CD4-positive, alpha-beta T cell treated with Interleukin-1 beta for 1 hour (primary cell): Measurements from ENCODE around the gene MEFV.
A peak's percentile ranks its signal among the peaks of the same experiment; 100 is the strongest.

Experiments used
- DNase-seq, 2 donors: peaks; one replicate each; pipeline ENCODE4 v3.0.0-alpha.2; 2020 to 2022

Gene MEFV

DNA sequence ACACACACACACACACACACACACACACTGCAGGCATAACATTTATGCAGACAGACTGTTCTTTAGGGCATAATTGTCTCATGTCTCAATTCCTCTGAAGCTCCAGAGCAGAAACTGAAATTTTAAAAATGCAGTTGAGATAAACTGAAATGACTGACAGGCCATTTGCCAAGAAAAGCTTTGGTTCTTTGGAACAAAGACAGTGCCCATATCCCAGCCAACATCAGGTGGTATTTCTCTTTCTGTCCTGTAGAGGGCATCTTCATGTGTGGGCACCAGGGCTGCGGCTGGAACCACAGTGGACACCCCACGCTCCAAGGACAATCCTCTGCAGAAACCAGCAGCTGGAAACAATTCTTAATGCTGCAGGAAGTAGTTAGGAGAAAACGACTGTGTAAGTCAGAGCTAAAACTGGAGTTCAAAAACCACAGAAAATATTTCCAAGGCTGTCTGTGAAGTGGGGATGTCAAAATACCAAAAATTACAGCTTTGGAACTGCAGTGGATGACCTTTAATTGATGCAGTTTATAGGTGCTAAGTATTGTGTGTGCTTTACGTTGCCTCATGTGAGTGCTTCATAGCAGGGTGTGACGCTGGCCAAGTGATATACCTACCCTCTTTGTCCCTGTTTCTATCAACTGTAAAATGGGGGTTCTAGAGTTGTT, 10.6 kb upstream of the MEFV start:
- DNase-seq, result peak in 1 of 2 donors; percentile 33

DNA sequence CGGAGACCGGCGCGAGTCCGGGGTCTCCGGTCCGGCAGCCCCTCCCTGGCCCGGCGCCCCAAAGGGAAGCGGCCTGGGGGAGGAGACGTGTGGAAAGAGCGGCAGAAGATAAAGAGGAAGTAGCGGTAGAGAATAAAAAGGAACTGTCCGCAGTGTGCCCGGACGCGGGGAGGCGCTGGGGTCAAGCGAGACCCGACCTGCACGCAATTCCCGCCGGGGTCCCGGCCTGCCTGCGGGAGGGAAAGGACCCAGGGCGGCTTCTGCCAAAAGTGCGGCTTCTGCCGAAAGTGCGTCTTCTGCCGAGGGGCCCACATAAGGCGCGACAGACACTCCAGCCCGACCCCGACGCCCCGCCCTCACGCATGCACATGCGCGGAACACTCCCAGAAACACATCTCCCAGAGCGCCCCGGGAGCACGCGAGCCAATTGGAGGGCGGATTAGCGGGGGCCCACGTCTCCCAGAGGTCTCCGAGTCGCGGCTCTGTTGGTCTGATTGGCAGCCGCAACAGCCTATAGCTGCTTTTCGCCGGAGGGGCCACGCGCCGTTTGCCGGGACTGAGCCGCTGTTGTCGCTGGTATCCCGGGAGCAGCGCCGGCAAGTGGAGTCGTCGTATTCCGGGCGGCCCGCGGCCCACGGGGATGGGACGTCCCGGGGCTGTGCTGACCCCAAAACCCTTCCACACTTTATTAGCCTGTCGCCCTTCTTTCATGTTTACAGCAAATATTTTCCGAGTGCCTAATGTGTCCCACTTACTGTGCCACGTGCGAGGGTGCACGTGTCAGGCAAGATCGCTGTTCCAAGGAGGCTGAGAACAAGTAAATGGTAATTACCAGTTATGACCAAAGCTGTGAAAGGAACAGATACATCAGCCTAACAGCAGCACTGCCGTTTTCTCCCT, 8.0 kb upstream of the MEFV start:
- peak; percentile 97 to 98 for DNase-seq

DNA sequence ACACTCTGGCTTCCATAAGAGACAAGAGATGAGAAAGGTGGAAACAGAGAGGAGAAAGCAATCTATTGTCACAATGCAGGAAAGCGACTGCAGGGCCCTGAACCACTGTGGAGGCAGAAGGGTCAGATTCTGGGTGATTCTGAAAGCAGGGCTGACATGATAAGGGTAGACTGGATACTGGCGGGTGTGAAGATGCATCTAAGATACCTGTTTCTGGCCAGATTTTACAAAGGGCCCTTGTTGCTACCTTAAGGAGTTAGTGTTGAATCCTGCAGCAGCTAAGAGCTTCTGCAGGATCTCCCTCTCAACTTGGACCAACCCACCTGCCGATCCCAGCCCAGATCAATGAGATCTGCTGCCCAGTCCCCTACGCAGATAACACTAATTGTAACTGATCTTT, 6.1 kb upstream of the MEFV start:
- no peak for DNase-seq

DNA sequence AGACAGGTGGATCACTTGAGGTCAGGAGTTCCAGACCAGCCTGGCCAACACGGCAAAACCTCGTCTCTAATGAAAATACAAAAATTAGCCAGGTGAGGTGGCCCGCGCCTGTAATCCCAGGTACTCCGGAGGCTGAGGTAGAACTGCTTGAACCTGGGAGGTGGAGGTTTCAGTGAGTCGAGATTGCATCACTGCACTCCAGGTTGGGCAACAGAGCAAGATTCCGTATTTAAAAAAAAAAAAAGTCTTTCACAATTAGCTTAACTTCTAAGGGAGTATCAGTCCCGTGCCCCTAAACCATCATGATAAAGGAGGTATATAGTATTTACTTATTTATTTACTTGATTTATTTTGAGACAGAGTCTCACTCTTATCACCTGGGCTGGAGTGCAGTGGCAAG, 3.4 kb upstream of the MEFV start:
- DNase-seq, result no peak

DNA sequence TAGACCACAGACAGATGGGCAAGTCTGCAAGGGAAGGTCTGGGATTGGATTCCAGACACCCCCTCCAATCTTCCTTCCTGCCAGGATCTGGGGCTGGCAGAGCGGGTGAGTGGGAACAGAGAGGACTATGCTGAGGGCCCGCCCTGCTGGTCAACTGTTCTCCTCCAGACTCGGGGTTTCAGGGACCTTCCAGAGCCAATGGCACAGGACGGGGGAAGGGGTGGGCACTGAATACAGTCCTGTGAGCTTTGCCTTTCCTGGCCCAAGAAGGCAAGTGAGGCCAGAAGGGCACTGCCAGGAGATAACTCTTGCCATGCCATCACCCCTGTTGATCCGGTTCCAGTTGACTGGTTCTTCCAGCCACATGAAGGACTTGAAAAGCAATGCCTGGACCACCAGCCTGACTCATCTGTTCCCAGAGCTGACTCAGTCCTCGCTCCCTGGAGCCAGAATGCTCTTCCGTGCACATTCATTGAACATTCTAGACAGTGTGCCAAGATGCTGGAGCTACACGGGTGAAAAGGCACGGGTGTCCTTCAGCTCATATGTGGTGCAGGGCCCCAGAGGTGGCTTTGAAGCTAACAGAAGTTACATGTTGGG, 533 bp upstream of the MEFV start:
- no peak for DNase-seq

DNA sequence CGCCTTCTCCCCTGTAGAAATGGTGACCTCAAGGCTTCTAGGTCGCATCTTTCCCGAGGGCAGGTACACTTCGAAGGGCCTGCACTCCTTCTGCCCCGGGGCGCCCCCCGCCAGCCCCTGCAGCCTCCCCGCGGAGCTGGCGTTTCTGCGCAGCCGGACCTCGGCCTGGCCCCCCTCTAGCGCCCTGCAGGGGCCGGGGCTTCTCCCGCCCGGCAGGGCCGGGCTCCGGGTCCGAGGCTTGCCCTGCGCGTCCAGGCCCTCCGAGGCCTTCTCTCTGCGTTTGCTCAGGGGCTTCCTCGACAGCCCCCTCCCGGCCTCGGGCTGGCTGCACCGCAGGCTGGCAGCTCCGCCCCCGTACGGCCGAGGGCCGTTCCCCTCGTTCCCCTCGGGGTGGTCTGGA, 2.1 kb downstream of the MEFV start:
- DNase-seq, result no peak

DNA sequence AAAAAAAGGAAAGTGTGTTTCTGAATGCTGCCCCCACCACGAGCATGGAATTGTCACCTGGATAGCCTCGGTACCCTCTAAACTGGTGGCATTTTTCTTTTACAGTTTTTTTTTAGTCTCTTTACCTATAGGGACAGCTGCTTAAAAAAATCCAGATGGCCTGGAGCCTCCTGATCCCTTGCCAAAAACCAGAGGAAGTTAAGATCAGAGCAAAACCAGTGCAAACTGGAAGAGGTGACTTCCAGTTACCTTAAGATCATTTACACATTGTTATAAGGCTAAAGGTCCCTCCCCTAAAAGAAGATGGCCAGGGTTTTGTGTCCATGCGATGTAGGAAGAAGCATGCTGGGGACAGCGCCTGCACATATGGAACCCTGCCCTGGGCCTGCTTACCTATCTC, 3.5 kb downstream of the MEFV start:
- no peak for DNase-seq

DNA sequence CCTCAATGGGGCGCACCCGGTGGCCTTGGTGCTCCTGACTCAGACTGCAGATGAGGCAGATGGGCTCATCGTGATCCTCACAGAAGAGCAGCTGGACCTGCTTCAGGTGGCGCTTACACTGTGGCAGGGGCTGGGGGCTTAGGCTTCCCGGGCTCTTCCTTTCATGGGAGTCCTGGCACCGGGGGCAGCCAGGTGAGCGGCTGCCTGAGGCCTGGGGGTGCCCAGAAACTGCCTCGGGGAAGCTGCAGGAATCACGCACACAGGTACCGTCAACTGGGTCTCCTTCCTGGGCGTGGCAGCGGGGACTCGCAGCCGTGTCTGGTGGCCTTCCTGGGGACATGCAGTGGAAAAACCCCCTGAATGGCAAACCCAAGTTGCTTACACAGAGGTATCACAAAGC, 7.0 kb downstream of the MEFV start:
- DNase-seq, result no peak

DNA sequence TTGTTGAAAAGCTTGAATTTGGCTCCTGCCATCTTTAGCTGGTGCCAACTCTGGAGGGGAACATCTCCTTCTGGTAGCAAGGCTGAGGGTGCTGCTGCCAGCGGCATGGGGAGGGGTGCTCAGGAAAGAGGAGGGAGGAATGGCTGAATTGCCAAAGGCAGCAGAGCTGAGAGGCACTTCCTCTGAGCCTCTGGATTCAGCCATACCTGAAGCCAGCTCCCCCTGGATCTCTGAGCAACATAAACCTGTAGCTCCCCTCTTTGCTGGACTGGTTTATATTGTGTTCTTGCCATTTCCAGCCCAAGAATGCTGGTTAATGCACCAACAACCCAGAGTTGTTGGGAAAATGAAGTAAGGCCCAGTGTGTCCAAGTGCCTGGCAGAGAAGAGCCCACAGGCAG, 7.4 kb downstream of the MEFV start:
- no peak for DNase-seq

DNA sequence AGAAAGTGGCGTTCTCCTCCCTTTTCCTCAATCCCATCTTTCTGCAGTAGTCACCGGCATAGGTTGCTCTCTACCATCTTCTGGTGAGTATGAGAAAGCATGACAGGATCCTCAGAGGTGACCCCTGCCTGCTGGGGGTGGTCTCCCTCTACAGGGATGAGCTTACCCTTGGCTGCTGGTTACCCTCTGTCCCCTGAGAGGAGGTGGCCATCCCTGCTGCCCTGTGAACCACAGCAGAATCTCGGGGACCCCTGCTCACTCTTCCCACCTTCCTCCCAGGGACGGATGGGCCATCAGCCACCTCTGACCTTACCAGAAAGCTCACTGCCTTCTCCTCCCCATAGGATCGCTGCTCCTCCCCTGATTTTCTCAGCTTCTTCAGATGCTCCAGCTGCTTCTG, 7.8 kb downstream of the MEFV start:
- DNase-seq, result no peak

DNA sequence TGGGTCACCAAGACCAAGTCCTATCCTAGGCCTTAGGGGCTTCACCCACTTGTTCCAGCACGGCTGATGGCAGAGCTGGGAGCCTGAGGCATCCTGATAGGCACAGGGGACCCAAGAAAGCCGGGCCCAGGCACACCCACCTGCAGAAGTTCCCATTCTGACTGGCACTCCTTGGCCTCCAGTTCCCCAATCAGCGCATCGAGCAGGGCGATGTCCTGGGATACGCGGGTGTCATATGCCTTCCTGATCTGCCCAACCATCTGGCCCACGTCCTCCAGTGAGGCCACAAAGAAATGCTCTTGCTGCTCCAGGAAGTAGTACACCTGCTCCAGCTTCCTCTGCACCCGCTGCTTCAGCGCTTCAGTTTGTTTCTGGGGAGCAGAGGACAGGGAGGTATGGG, 9.6 kb downstream of the MEFV start:
- no peak for DNase-seq

DNA sequence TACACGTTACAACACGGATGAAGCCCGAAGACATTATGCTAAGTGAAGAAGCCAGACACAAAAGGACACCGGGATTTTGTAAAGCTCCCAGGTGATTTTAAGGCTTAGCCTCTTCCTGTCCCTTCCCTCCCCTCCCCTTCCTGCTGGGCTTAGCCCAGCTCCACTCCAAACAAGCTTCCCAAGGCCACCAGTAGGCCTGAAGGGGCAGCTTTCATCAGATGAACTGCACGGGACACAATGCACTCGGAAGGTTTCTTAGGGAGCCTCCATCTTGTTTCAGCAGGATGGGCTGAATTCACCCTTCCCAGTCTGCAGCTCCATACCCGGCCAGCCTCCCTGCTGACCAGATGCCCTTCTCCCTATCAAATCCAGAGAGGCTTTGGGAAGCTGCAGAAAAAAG, 10.4 kb downstream of the MEFV start:
- no peak for DNase-seq

DNA sequence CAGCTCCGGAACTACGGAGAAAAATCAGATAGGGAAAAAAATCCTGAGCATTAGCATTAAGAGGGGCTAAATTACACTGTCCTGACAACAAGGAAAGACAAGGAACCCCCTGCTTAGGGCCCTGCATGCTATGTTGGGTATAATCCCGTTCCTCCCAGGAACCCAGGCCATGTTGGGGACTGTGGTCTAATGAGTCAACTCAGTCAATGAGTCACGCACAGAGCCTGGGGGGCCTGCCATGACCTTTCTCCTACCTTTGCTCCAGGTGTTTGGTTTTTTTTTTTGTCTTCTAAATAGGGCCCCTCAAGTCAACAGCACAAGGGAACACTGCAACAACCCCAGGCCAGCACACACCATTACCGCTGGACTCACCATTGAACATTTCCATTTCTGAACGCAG, 12.6 kb downstream of the MEFV start:
- DNase-seq, result no peak

DNA sequence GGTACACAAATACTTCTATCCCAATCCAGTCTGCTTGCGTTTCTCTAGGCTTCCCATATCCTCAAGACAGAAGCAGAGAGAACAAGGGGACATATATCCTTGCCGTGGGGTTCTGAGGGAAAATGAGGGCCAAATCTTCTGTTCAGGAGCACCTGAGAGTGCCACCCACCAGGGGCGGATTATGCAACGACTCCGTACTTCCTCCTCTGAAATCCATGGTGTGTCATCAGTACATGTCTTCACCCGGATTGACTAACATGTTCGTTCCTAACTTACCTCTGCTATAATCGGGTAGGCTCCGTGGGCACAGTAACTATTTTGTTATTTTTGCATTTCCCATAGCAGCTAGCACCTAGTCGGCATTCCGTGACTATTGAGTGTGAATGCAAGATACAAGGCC, 13.7 kb downstream of the MEFV start:
- DNase-seq, result peak in 1 of 2 donors; percentile 21

DNA sequence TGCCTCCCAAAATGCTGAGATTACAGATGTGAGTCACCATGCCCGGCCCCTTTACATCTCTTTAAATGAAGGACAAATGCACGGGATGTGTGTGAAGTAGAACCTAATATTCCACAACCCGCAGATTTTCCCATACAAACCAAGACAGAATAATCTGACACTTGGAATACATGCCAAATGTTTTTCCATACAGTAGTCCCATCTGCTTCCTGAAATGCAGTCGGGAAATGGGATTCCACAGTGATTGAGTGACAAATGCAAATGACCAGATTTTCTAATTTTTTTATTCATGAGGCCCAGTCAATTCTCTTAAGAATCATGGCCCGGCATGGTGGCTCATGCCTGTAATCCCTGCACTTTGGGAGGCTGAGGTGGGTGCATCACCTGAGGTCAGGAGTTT, 14.7 kb downstream of the MEFV start:
- DNase-seq, result no peak

DNA sequence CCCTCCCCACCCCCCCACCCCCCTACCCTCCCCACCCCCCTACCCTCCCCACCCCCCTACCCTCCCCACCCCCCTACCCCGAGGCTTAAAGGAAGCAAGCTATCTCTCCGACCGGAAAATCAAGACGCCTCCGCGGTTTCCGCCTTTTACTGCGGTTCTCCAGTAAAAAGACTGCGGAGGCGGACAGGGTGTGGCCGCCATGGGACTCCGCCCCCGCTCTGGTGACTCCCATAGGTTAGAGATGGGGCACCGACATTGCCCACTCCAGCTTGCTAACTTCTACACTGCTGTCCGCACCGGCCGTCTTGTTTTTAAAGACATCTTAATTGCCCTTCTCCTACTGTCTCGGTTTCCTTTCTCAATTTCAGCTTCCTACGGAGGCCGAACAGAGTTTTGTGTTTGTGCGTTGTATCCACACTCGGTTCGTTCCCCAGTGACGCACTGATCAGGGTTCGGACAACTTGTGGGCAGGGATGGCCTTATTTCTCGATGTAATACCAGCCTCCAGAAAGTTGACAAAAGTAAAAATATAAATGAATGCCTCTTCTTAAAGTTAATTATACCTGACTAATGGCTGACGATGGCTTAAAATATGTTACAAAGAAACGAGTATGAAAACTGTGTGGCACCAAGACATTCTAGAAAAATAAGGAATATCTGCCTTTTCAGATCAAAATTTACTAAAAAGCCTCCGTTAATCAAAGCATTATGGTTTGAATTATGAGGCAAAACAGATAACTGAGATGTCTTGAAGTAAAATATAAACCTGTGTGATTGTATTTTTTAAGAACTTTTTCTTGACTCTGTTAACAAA, 20.4 kb downstream of the MEFV start:
- peak; percentile 42 to 63 for DNase-seq

DNA sequence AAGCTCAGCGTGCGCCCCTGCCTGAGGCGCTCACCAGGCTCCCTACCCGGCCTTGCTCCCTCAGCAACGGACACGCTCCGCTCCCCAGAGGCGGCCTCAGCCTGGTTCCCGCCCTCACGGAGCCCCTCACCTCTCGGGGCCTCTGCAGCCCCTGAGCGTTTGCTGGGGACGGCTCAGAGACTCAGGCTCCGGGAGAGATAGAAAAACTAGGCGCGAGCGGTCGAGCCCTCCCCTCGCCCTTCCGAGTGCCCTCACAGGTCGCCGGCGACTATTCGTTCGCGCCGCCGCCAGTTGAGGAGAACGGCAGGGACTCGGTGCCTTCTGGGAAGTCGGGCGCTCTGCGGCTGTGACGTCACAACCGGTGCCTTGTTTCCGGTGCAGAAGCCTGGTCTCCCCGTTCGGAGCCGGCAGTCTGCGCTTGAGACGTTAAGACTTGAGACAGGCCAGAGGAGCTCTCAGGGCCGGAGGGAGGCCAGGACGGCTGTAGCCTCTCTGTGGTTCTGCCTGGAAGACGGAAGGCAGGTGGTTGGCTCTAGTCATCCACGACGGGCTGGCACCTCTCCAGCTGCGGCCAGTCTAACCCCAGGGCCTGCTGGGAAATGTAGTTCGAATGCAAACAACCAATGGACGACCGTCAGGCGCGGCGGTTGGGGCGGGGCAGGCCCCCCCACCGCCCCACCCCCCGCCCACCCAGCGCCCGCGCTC, 21.4 kb downstream of the MEFV start, which contains the start of gene ZNF200:
Gene ZNF200 (minus strand): TSS at position 302 of the 705 bp plus-strand sequence. CDS start 1,403 bp downstream, outside the sequence.
- DNase-seq, result peak; percentile 92 to 93

DNA sequence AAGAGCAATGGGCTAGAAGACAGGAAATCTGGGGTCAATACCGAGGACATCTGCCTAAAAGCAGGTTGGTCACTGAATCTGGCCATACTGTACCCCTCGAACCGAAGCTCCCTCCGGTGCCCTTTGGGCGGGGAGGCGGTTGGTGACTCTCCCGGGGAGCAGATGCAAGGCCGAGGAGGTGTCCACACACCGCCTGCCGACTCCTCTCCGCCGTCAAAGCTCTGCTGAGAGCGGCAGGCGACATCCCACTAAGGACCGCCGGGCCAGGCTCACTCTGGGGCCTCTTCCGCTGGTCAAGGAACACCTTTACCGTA, 21.9 kb downstream of the MEFV start:
- DNase-seq, result no peak

DNA sequence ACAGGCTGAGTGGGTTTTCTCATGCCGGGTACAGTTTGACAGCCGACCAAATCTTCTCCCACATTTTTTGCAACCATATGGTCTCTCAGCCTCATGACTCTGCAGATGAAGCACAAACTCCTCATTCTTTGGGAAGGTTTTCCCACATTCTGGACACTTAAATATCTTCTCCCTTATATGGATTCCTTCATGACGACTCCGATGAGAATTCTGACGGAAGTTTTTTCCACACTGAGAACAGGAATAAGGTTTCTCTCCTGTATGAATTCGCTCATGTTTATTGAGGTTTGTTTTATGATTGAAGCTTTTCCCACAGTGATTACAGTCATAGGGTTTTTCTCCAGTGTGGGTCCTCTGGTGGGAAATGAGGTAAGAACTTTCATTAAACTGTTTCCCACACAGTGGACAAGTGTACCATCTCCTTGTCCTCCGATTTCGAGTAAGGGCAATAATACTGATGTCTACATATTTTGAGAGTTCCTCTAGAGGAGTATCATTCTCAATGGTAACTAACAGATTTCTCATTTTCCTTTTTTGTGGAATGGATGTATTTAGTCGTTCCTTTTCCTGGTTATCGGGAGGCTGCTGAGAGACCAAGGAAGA, 32.4 kb downstream of the MEFV start:
- DNase-seq, result no peak

DNA sequence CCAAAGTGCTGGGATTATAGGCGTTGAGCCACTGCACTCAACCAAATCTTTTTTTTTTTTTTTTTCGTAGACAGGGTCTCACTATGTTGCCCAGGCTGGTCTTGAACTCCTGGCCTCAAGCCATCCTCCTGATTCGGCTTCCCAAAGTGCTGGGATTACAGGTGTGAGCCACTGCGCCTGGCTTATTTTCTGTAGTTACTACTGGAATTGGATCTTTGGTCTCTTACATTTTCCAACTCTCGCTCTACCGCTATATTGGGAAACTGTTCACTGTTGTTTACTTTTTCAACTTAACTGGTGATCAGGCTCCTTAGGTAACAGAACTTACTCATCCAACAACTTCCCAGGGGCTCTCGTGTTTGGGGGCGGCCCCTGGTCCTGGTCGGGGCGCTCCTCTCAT, 35.6 kb downstream of the MEFV start:
- no peak for DNase-seq

DNA sequence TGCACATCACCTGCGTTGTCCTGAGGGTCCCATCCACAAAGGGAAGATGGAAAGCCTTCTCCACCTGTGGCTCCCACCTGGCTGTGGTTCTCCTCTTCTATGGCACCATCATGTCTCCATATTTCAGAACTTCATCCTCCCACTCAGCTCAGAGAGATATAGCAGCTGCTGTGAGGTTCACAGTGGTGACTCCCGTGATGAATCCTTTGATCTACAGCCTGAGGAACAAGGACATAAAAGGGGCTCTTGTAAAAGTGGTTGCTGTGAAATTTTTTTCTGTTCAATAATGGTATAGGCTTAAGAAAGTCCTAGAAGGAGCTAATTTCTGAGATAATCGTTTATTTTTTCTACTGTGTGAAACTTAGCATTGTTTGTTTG, 40.2 kb downstream of the MEFV start:
- no peak for DNase-seq

DNA sequence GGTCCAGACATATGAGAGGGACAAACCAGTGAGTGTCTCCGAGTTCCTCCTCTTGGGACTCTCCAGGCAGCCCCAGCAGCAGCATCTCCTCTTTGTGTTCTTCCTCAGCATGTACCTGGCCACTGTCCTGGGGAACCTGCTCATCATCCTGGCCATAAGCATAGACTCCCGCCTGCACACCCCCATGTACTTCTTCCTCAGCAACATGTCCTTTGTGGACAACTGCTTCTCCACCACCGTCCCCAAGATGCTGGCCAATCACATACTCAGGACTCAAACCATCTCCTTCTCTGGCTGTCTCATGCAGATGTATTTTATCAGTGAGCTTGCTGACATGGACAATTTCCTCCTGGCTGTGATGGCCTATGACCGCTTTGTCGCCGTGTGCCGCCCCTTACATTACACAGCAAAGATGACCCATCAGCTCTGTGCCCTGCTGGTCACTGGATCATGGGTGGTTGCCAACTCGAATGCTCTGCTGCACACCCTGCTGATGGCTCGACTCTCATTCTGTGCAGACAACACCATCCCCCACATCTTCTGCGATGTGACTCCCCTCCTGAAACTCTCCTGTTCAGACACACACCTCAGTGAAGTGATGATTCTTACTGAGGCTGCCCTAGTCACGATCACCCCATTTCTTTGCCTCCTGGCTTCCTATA, 40.7 kb downstream of the MEFV start:
- DNase-seq, result no peak
